Measurements from ENCODE around the gene CMSS1.

Gene CMSS1

DNA sequence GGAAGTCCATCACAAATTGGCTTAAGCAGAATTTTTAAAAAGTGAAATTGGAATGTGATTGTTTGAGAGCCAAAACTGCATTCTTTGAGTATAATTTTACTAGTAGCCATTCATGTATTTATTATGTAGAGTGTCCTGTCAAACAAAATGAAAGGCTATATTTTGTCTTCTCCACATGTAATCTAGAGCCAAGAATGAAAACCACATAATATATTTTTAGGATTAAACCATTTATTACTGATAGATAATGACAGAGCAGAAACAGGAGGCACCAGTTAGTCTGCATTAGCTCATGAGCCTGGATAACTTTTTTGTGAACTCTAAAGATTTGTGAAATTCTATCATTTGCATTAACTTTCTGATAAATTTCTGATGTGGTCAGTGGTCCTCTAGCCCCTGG lies 166.5 kb downstream of the CMSS1 start:
- DNase-seq (ENCODE audit: low read depth in 1 of 2, low spot score in 1 of 2), result no peak

GRCh38 chr3:99984668-99985067 lies 167.0 kb downstream of the CMSS1 start:
- no peak for DNase-seq (ENCODE audit: low read depth in 1 of 2, low spot score in 1 of 2)

DNA sequence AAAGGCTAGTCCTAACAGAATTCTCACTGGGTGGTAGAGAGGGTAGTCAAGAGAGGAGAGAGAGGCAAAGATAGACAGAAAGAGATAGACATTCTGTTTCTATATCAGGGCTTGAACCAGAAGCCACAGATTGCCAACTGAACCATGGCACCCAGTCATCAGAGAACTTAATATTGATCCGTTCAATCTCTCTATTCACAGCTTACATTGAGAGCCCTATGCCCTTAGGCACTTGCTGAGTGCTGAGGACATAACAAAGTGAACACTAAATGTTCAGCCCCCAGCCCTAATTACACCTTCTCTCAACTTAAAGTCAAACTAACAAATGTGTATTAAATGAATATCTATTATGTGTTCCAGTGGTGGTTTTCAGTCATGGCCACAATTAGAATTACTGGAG lies 172.5 kb downstream of the CMSS1 start:
- DNase-seq (ENCODE audit: low read depth in 1 of 2, low spot score in 1 of 2), result no peak

DNA sequence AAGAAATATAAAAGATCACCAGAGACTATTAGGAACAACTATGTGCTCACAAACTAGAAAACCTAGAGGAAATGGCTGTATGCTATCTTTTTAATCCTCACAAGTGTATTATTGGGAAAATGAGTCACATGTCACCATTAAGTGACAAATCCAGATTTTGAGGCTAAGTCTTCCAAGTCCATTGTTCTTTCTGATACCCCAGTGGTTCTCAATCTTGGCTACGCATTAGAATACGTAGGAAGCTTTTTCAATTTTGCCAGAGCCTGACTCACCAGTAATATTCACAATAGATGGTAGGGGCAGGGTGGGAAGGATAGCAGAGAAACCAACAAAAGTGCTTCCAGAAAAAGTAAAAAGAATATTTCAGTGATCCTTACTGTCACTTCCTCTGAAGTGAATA lies 179.6 kb downstream of the CMSS1 start:
- no peak for DNase-seq (ENCODE audit: low read depth in 1 of 2, low spot score in 1 of 2)

DNA sequence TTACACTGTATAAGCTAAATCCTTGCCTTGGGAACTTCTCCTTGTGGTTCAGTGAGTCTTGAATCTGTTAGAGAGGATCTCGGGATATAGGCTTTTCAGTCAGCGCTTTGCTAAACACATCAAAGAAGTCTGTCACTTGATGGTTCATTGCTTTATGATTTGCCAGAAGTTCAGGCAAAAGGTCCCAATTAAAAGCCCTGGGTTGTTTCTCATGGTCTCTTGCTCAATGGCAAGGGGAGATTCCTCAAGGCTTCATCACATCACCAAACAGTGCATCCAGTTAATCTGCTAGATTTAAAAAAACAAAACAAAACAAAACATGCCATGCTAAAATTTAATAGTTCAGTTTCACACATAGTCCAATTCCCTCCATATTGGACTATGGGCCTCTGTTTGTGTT lies 181.9 kb downstream of the CMSS1 start:
- DNase-seq (ENCODE audit: low read depth in 1 of 2, low spot score in 1 of 2), result no peak

GRCh38 chr3:100001083-100001482 lies 183.4 kb downstream of the CMSS1 start:
- DNase-seq (ENCODE audit: low read depth in 1 of 2, low spot score in 1 of 2), result no peak

DNA sequence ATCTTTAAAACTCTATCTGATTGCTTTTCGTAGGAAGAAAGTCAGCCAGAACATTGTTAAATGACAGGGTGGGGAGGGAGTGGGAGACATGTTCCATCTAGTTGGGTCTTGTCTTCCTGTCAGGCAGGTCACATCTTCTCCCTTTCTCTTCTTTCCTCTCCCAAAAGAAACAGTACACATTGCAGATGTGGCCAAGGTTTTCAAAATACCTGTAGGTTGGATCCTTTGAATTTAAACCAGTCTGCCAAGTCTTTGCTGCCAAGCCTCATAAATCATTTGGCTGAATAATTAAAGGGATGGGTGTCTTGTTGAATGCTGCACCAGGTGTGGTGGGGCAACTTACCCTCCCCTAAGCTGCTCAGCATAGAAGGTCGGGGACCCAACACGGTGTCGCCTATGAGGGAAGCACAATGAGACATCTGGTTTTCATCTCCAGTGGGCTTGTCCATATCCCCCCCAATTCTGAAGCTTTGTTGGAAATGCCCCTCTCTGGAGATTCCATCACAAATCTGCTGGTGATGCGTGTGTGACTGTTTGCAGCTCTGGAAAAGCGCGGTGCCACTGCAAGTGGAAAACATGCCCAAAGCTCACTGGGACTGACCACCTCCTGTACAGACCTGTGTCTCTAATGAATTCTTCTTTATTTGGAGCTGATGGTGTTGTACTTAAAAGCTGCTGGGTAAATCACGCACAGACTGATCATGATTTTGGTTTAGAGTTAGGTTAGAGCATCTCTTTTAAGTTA lies 184.0 kb downstream of the CMSS1 start:
- no peak for DNase-seq (ENCODE audit: low read depth in 1 of 2, low spot score in 1 of 2)

DNA sequence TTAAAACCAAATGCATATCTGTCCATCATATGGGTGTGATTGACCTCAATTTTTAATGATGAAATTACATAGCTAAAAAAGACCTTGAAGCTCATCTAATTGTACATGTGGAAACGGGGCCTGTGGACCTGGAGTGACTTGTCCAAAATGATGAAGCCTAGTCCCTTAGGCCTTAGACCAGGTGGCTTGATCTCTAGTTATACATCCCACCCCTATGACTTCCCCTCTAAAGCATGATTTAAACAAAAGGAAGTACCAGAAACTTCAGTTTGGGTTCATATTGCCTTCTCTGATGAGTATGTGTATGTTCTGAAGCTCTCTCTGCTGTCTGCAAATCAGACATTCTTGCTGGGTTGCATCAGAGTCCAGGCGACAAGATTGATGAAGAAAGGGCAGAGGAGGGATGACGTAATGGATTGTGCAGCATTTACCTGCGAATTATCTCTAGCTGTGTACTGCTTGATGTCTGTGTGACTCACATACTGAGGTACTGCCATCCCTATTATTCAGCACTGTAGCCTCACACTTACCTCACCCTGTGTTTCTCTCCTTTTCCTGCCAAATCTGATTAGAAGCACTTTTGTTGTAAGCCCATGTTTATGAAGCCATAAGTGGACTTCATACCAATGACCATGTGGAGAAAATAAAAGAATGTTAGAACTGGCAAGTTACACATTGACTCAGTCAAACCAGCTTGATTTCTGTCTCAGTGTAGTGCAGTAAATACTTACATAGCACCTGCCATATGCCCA lies 185.1 kb downstream of the CMSS1 start:
- DNase-seq (ENCODE audit: low read depth in 1 of 2, low spot score in 1 of 2), result no peak

- no peak for DNase-seq (ENCODE audit: low read depth in 1 of 2, low spot score in 1 of 2)
These were observed 186.2 kb downstream of the CMSS1 start for GRCh38 chr3:100003609-100004503.

- DNase-seq (ENCODE audit: low read depth in 1 of 2, low spot score in 1 of 2), result no peak
These were observed 187.3 kb downstream of the CMSS1 start for GRCh38 chr3:100004931-100005330.

- DNase-seq (ENCODE audit: low read depth in 1 of 2, low spot score in 1 of 2), result no peak
These were observed 188.2 kb downstream of the CMSS1 start for GRCh38 chr3:100005665-100006393.

DNA sequence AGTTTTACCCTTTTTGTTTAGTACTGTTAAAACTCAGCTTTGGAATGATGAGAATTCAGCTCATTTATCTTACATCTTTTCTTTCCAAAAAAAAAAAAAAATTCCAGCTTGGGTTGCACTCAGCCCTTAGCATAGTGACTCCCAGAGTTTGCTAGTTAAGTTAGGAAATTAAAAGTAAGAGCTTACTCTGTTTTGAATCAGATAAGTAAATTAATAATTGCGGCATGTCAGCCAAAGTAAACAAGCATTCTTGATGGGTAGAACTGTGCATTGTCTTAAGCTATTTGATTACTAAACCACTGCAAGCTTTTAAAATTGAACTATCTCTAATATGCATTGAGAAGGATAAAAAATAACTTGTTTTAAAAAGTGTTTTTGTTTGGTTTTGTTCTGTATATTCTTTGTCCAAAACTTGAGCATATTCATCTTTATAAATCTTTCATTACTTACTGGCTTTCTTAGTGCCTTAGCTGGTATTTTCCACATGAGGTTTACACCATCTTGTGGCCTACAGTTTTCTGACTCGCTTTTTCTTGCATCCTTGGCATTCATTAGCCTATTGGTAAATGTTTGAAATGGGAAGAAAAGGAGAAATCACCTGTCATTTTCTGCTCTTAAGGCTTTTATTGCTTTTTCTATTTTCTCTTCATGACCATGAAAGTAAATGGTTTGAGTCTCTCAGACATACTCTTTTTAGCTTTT lies 189.1 kb downstream of the CMSS1 start:
- no peak for DNase-seq (ENCODE audit: low read depth in 1 of 2, low spot score in 1 of 2)

- no peak for DNase-seq (ENCODE audit: low read depth in 1 of 2, low spot score in 1 of 2)
These were observed 189.7 kb downstream of the CMSS1 start for GRCh38 chr3:100007313-100007712.

- DNase-seq (ENCODE audit: low read depth in 1 of 2, low spot score in 1 of 2), result no peak
These were observed 190.5 kb downstream of the CMSS1 start for GRCh38 chr3:100008081-100008698.

GRCh38 chr3:100009276-100010086 lies 191.8 kb downstream of the CMSS1 start:
- no peak for DNase-seq (ENCODE audit: low read depth in 1 of 2, low spot score in 1 of 2)

DNA sequence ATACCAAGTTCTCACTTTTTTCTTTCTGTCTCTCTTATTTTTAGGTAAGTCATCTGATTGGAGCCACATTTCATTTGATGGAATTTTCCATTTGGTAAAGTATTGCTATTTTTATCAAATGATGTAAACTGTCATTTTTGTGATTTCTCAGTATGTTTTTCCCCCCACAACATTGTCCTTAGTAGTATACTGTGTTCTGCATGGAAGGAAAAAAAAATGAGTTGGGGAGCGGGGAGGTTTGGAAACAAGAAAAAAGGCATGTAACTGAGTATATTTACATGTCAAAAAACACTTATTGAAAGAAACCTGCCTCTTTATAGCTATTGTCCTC lies 192.4 kb downstream of the CMSS1 start:
- DNase-seq (ENCODE audit: low read depth in 1 of 2, low spot score in 1 of 2), result no peak

DNA sequence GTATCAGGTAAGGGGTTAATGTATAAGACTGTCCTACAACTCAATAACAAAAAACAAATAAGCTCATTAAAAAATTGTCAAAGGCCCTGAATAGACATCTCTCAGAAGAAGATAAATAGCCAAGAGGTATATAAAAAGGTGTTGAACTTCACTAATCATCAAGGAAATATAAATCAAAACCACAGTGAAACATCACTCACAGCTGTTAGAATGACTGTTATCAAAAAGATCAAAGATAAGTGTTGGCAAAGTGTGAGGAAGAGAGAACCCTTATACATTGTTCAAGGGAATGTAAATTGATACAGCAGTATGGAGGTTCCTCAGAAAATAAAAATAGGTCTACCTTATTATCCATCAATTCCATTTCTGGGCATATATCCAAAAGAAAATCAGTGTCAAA lies 201.1 kb downstream of the CMSS1 start:
- DNase-seq (ENCODE audit: low read depth in 1 of 2, low spot score in 1 of 2), result no peak

DNA sequence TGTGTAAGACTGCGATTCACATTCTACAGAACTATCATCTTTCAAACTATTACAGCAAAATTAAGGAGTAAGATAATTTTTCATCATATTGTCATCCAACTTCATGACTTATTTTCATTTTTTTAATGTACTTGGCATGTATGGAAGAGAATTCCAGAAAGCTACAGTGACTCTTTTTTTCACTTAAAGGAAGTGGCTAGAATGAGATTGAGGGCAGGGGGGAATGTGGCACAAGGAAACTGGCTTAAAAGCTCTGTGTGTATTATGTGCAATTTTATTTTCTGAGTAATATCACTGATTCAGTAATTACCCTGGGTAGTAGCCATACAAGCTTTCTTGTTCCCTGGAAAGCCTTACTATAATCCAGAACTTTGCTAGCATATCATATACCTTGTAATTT lies 202.1 kb downstream of the CMSS1 start:
- DNase-seq (ENCODE audit: low read depth in 1 of 2, low spot score in 1 of 2), result no peak

GRCh38 chr3:100020876-100021644 lies 203.4 kb downstream of the CMSS1 start:
- DNase-seq (ENCODE audit: low read depth in 1 of 2, low spot score in 1 of 2), result no peak

All from activated T-helper 1 cell treated with anti-CD3 and anti-CD28 coated beads, Interleukin-2, amount 50 U/mL, for 16 hours (primary cell).